NCI-H82 (cell line): ENCODE results near the gene HSFX2.
A peak's percentile ranks its signal among the peaks of the same experiment; 100 is the strongest.
"Not testable (repeated sequence)": the region's sequence is repeated elsewhere in the genome, so short reads cannot be mapped to it uniquely, and the experiment has no call there.

ENCODE experiments used
- DNase-seq: peaks from one replicate; lab custom pipeline; 2025; lab: John Stamatoyannopoulos, UW

The HSFX2 gene

GRCh38 chrX:149595214-149595613 lies at the start of gene HSFX2:
HSFX2 (minus strand) TSS chrX:149595314; CDS start chrX:149594700, 614 bp downstream.
- not testable (repeated sequence) for DNase-seq

- DNase-seq: no peak
Measured at GRCh38 chrX:149643496-149643895, 48.4 kb upstream of the HSFX2 start.

- DNase-seq: no peak
Measured at GRCh38 chrX:149641835-149642234, 46.7 kb upstream of the HSFX2 start.

GRCh38 chrX:149641432-149641831 lies 46.3 kb upstream of the HSFX2 start:
- DNase-seq: no peak

- no peak for DNase-seq
Measured at GRCh38 chrX:149639568-149639967, 44.5 kb upstream of the HSFX2 start.

GRCh38 chrX:149638860-149639259 lies 43.7 kb upstream of the HSFX2 start:
- no peak for DNase-seq

GRCh38 chrX:149633511-149633910 lies 38.4 kb upstream of the HSFX2 start:
- DNase-seq: no peak

- peak; percentile 82 for DNase-seq
Measured at GRCh38 chrX:149631234-149632165, 36.4 kb upstream of the HSFX2 start, which contains the start of gene TMEM185A. TMEM185A (minus strand) TSS chrX:149631792; CDS start chrX:149631580, 212 bp downstream.

GRCh38 chrX:149630681-149631233 lies 35.6 kb upstream of the HSFX2 start:
- DNase-seq: peak; percentile 47

- no peak for DNase-seq
Measured at GRCh38 chrX:149629730-149630387, 34.7 kb upstream of the HSFX2 start.

GRCh38 chrX:149628768-149629167 lies 33.7 kb upstream of the HSFX2 start:
- DNase-seq: no peak

- DNase-seq: no peak
Measured at GRCh38 chrX:149628280-149628679, 33.2 kb upstream of the HSFX2 start.

- DNase-seq: not testable (repeated sequence)
Measured at GRCh38 chrX:149626829-149627228, 31.7 kb upstream of the HSFX2 start.

GRCh38 chrX:149619662-149620061 lies 24.5 kb upstream of the HSFX2 start:
- not testable (repeated sequence) for DNase-seq

- DNase-seq: no peak
Measured at GRCh38 chrX:149618871-149619270, 23.8 kb upstream of the HSFX2 start.

- DNase-seq: no peak
Measured at GRCh38 chrX:149611623-149612175, 16.6 kb upstream of the HSFX2 start.

GRCh38 chrX:149610511-149610910 lies 15.4 kb upstream of the HSFX2 start:
- no peak for DNase-seq

GRCh38 chrX:149607699-149608098 lies 12.6 kb upstream of the HSFX2 start:
- no peak for DNase-seq

GRCh38 chrX:149605248-149605885 lies 10.3 kb upstream of the HSFX2 start:
- not testable (repeated sequence) for DNase-seq

GRCh38 chrX:149598603-149599002 lies 3.5 kb upstream of the HSFX2 start:
- DNase-seq: not testable (repeated sequence)

GRCh38 chrX:149595943-149596342 lies 829 bp upstream of the HSFX2 start:
- not testable (repeated sequence) for DNase-seq

GRCh38 chrX:149590993-149591392 lies 4.1 kb downstream of the HSFX2 start:
- DNase-seq: not testable (repeated sequence)
